LNCaP clone FGC (cell line): ENCODE results near the gene IRF2.

Experiments
- DNase-seq: peaks from one replicate; pipeline ENCODE4 v3.0.0-alpha.2; 2011; ENCODE audit warnings: low read depth
- H3K4me3 ChIP-seq: 2 replicates; pipeline ENCODE4 v1.5.1; 2011; ENCODE audit warnings: mild to moderate bottlenecking, low read depth, low read length, control low read depth
- CTCF ChIP-seq: IDR thresholded peaks from 2 replicates; pipeline ENCODE4 v1.5.1; 2012; ENCODE audit warnings: mild to moderate bottlenecking; ENCODE audit not compliant: control insufficient read depth, insufficient read depth; ENCODE audit errors: extremely low read depth

The IRF2 gene

GRCh38 chr4:184447664-184448063 lies 26.7 kb downstream of the IRF2 start:
- no peak for DNase-seq
- no peak overlapping the region for H3K4me3 ChIP-seq
- no peak for TF ChIP-seq CTCF

GRCh38 chr4:184446132-184446658 lies 28.2 kb downstream of the IRF2 start:
- no peak for DNase-seq
- no peak for TF ChIP-seq CTCF
- H3K4me3 ChIP-seq, result no peak overlapping the region

- DNase-seq, result no peak
- H3K4me3 ChIP-seq, result no peak overlapping the region
- no peak for TF ChIP-seq CTCF
Observed at GRCh38 chr4:184444953-184445309, 29.4 kb downstream of the IRF2 start.

GRCh38 chr4:184444215-184444952 lies 30.0 kb downstream of the IRF2 start:
- H3K4me3 ChIP-seq, result no peak overlapping the region
- no peak for TF ChIP-seq CTCF
- no peak for DNase-seq

GRCh38 chr4:184443318-184443717 lies 31.0 kb downstream of the IRF2 start:
- TF ChIP-seq CTCF, result no peak
- DNase-seq, result no peak
- no peak overlapping the region for H3K4me3 ChIP-seq

- no peak for DNase-seq
- TF ChIP-seq CTCF, result no peak
- H3K4me3 ChIP-seq, result no peak overlapping the region
Observed at GRCh38 chr4:184442314-184442635, 32.1 kb downstream of the IRF2 start.
